Stimulated activated CD8-positive, alpha-beta memory T cell treated with anti-CD3 and anti-CD28 coated beads, Interleukin-2, amount 100 ng/mL, for 48 hours (primary cell): Measurements from ENCODE around the gene CLIC6.
A peak's percentile ranks its signal among the peaks of the same experiment; 100 is the strongest.
"Not testable (repeated sequence)": the region's sequence is repeated elsewhere in the genome, so short reads cannot be mapped to it uniquely, and the experiment has no call there.

Experiments used
- DNase-seq, 2 donors: peaks; one replicate each; pipeline ENCODE4 v3.0.0-alpha.2; 2020; ENCODE audit warnings: low read depth in 2 of 2

Gene CLIC6

GRCh38 chr21:34692458-34693020, 23.7 kb downstream of the CLIC6 start:
- DNase-seq = no peak

GRCh38 chr21:34693192-34693810, 24.5 kb downstream of the CLIC6 start:
- DNase-seq = no peak

- no peak for DNase-seq
These were observed 26.6 kb downstream of the CLIC6 start for GRCh38 chr21:34695434-34695833.

GRCh38 chr21:34696121-34696520, 27.3 kb downstream of the CLIC6 start:
- DNase-seq = no peak

- no peak for DNase-seq
These were observed 29.0 kb downstream of the CLIC6 start for GRCh38 chr21:34697826-34698225.

GRCh38 chr21:34698270-34699015, 29.6 kb downstream of the CLIC6 start:
- DNase-seq = no peak

GRCh38 chr21:34700605-34701004, 31.8 kb downstream of the CLIC6 start:
- no peak for DNase-seq

GRCh38 chr21:34701726-34702125, 32.9 kb downstream of the CLIC6 start:
- DNase-seq = no peak

- DNase-seq = no peak
These were observed 33.8 kb downstream of the CLIC6 start for GRCh38 chr21:34702341-34703170.

GRCh38 chr21:34703571-34703970, 34.8 kb downstream of the CLIC6 start:
- DNase-seq = no peak

- no peak for DNase-seq
These were observed 35.3 kb downstream of the CLIC6 start for GRCh38 chr21:34704119-34704518.

- no peak for DNase-seq
These were observed 36.2 kb downstream of the CLIC6 start for GRCh38 chr21:34705011-34705410.

GRCh38 chr21:34706337-34706736, 37.5 kb downstream of the CLIC6 start:
- DNase-seq = no peak

- peak; percentile 12 to 45 for DNase-seq
These were observed 39.1 kb downstream of the CLIC6 start for GRCh38 chr21:34707876-34708325.

- DNase-seq = no peak
These were observed 44.8 kb downstream of the CLIC6 start for GRCh38 chr21:34713621-34714020.

GRCh38 chr21:34715518-34715917, 46.7 kb downstream of the CLIC6 start:
- no peak for DNase-seq

GRCh38 chr21:34715985-34716596, 47.3 kb downstream of the CLIC6 start:
- DNase-seq = no peak

GRCh38 chr21:34718529-34718928, 49.7 kb downstream of the CLIC6 start:
- DNase-seq = not testable (repeated sequence)

GRCh38 chr21:34722684-34723300, 54.0 kb downstream of the CLIC6 start:
- DNase-seq = peak in 1 of 2 donors; percentile 18

- DNase-seq = no peak
These were observed 55.5 kb downstream of the CLIC6 start for GRCh38 chr21:34724131-34724856.

GRCh38 chr21:34724857-34725195, 56.0 kb downstream of the CLIC6 start:
- no peak for DNase-seq
